ENCODE data around the gene PPOX. TPM values are rescaled to one million over a fixed set of nuclear protein-coding genes. Genes with fewer than 3 reads are reported as not detected.

The PPOX gene
- 11.1 and 13.8 TPM in 2 replicates for total RNA-seq (2014; rRNA removed; shearing (Covaris generic))
- polyA plus RNA-seq (2015; cell fraction: cytosol; rRNA removed): 7.9 and 9.7 TPM in 2 replicates
- 74.3 and 131 TPM in 2 replicates for polyA plus RNA-seq (2015; cell fraction: nucleus; rRNA removed)

- DNase-seq (ENCODE audit: low read depth, low spot score): peak; percentile 98
- in situ Hi-C loops (cut with HindIII; ENCODE audit: low pct_unique_long_range_greater_than_20kb, low sequenced_read_pairs): no loop called here
These were observed at the start of gene PPOX for GRCh38 chr1:161165742-161166668. Gene PPOX (plus strand): TSS chr1:161166426. CDS start chr1:161166848, 422 bp downstream.

- peak; percentile 75 for DNase-seq (ENCODE audit: low read depth, low spot score)
- in situ Hi-C loops (cut with HindIII; ENCODE audit: low pct_unique_long_range_greater_than_20kb, low sequenced_read_pairs): no loop called here
These were observed 48.3 kb upstream of the PPOX start, which contains the start of the genes NIT1 and PFDN2 for GRCh38 chr1:161117759-161118581. Gene NIT1 (plus strand): TSS chr1:161118105. CDS start chr1:161118177, 72 bp downstream. Gene PFDN2 (minus strand): TSS chr1:161118037. CDS start chr1:161118026, 11 bp downstream.

DNA sequence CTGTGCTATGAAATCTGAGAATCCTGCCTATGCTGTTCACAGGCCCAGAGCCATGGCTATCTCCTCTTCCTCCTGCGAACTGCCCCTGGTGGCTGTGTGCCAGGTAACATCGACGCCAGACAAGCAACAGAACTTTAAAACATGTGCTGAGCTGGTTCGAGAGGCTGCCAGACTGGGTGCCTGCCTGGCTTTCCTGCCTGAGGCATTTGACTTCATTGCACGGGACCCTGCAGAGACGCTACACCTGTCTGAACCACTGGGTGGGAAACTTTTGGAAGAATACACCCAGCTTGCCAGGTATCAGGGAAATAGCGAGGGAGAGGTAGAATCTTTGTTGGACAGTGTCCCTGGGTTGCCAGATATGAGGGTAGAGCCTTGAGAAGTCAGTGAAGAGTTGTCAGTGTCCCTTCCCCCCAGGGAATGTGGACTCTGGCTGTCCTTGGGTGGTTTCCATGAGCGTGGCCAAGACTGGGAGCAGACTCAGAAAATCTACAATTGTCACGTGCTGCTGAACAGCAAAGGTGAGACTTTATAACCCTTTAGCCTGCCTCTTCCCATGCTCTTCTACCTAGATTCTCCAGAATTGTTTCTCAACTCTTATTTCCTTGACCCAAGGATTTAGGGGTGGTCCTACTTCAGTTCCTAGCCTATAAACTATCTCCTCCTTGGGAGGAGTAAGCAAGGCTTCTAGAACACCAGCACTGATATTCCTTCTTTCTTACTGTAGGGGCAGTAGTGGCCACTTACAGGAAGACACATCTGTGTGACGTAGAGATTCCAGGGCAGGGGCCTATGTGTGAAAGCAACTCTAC is 46.9 kb upstream of the PPOX start:
- in situ Hi-C loops (cut with HindIII; ENCODE audit: low pct_unique_long_range_greater_than_20kb, low sequenced_read_pairs): no loop called here
- peak; percentile 90 for DNase-seq (ENCODE audit: low read depth, low spot score)

DNA sequence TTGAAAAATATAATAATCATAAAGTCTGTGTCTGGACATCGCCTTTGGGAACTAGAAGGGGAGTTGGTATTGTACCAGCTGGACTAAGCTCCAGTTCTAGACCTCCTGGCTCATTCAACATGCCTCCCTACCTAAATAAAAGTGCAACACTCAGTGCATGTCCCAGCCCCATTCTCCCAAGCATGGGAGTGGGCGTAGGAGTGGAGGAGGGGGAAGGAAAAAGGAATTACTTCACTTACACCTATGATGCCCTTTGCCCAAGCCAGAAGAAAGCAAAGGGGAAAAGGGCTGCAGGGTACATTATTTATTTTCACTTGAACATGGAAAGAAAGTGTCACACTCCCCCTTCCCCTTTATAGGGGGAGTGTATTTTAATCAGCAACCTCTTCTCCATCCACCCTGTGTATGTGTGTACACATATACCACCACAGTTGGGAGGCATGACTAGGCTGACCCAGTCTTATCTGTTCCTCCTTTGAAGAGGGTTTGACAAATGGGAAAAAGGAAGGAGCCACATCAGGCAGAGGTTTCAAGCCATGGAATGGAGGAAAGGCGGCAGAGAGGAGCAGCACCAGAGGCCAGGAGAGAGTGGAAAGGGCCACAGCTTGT is 45.1 kb upstream of the PPOX start:
- no peak for DNase-seq (ENCODE audit: low read depth, low spot score)
- in situ Hi-C loops (cut with HindIII; ENCODE audit: low pct_unique_long_range_greater_than_20kb, low sequenced_read_pairs): no loop called here

- in situ Hi-C loops (cut with HindIII; ENCODE audit: low pct_unique_long_range_greater_than_20kb, low sequenced_read_pairs): no loop called here
- DNase-seq (ENCODE audit: low read depth, low spot score): no peak
These were observed 44.4 kb upstream of the PPOX start for GRCh38 chr1:161121834-161122233.

DNA sequence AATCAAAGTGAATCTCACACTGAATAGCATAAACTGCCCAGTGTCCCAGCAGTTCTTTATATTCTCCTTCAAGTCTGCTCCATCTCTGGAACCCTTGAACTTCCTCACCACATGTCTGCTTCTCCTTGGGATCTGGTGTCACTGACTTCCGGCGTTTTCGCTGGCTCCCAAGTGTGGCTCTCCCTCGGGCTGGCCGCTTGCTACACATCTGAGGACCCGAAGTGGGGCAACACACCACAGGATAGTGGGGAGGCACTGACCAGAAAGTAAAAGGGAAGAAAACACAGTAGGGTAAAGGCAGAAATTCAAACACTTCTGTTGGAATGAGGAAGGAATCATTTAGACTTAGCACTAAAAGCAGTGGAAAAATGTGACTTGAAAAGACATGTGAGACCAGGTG is 43.3 kb upstream of the PPOX start:
- no peak for DNase-seq (ENCODE audit: low read depth, low spot score)
- in situ Hi-C loops (cut with HindIII; ENCODE audit: low pct_unique_long_range_greater_than_20kb, low sequenced_read_pairs): no loop called here

GRCh38 chr1:161127649-161128048 is 38.6 kb upstream of the PPOX start:
- DNase-seq (ENCODE audit: low read depth, low spot score): no peak
- in situ Hi-C loops (cut with HindIII; ENCODE audit: low pct_unique_long_range_greater_than_20kb, low sequenced_read_pairs): no loop called here

- in situ Hi-C loops (cut with HindIII; ENCODE audit: low pct_unique_long_range_greater_than_20kb, low sequenced_read_pairs): no loop called here
- no peak for DNase-seq (ENCODE audit: low read depth, low spot score)
These were observed 37.4 kb upstream of the PPOX start for GRCh38 chr1:161128591-161129420.

DNA sequence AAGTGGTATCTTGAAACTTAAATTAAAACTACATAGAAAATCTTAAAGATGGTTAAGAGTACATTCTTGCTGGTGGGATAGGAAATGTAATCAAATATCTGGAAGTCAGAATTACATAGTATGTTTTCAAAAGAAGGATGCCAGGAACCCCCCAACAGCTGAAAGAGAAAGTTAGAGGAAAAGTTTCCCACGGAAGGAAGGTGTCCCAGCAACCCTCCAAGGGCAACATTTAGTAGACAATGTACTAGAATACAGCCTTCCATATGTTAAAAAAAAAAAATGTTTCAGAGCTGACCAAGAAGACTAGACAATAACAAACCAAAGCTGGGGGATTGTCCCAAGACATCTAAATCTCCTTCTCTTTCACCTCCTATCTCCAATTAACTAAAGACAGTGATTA is 36.0 kb upstream of the PPOX start:
- DNase-seq (ENCODE audit: low read depth, low spot score): no peak

DNA sequence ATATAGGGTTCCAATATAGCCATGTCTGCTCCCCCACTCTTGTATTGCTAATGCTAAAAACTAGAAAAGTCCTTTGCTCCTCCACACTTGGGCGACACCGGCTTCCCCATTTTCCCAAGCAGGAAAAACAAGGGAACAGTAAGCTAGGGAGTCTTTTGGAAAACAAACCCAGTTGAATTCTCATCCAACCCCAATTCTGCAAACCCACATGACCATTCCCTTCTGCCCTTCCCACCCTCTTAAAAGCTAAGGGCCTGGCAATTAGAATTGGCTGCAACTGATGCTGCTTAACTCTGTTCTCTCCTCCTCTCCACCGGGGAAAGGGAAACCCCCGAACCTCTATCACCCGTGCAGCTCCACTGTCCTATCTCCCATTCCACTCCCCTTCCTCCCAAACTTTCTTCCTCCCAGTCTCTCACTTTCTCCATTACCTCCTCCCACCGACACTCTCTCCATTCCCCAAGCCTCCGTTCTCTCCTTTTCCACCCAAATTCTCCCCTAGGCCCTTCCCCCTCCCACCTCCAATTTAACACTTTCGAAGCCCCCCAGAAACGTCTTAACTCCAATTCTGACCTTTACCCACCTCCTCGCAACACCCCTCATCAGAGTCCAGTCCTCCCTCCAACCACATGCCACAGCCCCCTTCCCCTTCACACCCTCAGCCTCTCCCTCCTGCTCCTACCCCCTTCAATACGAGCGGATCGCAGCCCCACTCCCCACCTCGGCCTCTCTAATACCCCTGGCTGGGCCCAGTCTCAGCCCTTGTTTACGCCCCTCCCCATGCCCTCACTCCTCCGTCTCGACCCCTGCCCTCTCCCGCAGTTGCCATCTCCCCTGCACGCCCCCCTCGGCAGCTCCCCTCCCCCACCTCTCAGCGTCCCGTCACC is 34.5 kb upstream of the PPOX start:
- in situ Hi-C loops (cut with HindIII; ENCODE audit: low pct_unique_long_range_greater_than_20kb, low sequenced_read_pairs): no loop called here
- DNase-seq (ENCODE audit: low read depth, low spot score): no peak

More for the DNA sequence above, 36.0 kb upstream of the PPOX start:
- in situ Hi-C loops (cut with HindIII; ENCODE audit: low pct_unique_long_range_greater_than_20kb, low sequenced_read_pairs): no loop called here

- peak; percentile 97 for DNase-seq (ENCODE audit: low read depth, low spot score)
- in situ Hi-C loops (cut with HindIII; ENCODE audit: low pct_unique_long_range_greater_than_20kb, low sequenced_read_pairs): no loop called here
These were observed 33.6 kb upstream of the PPOX start, which contains the start of gene DEDD for GRCh38 chr1:161132410-161133219. Gene DEDD (minus strand): TSS chr1:161132667. CDS start chr1:161124462, 8,205 bp downstream.

- in situ Hi-C loops (cut with HindIII; ENCODE audit: low pct_unique_long_range_greater_than_20kb, low sequenced_read_pairs): no loop called here
- DNase-seq (ENCODE audit: low read depth, low spot score): no peak
These were observed 32.9 kb upstream of the PPOX start for GRCh38 chr1:161133220-161133740.

GRCh38 chr1:161137881-161138280 is 28.3 kb upstream of the PPOX start:
- in situ Hi-C loops (cut with HindIII; ENCODE audit: low pct_unique_long_range_greater_than_20kb, low sequenced_read_pairs): no loop called here
- no peak for DNase-seq (ENCODE audit: low read depth, low spot score)

- in situ Hi-C loops (cut with HindIII; ENCODE audit: low pct_unique_long_range_greater_than_20kb, low sequenced_read_pairs): no loop called here
- no peak for DNase-seq (ENCODE audit: low read depth, low spot score)
These were observed 27.8 kb upstream of the PPOX start for GRCh38 chr1:161138431-161138830.
